Heart left ventricle (tissue), 16 donors: ENCODE data around the gene SPI1. TPM values are rescaled to one million over a fixed set of nuclear protein-coding genes. Genes with fewer than 3 reads are reported as not detected.

Source experiments
- ATAC-seq, 4 donors: fragments of 200-7000 bp; cut with Tn5 transposase; one replicate each; pipeline ENCODE4 v1.9.1; 2020 to 2022; ENCODE audit warnings: moderate library complexity in 4 of 4, mild to moderate bottlenecking in 3 of 4, moderate number of reproducible peaks in 1 of 4
- DNase-seq, 5 donors: peaks; one replicate each; pipeline ENCODE4 v3.0.0-alpha.2; 2020
- H3K27ac ChIP-seq, 12 donors: fragments of 200-600 bp; sonication (generic) in 4 of 12; one replicate each; pipeline versions ENCODE4 v1.5.0 to v1.8.0; 2016 to 2022; ENCODE audit warnings: mild to moderate bottlenecking in 2 of 12
- H3K27me3 ChIP-seq, 9 donors: fragments of 200-600 bp; sonication (generic) in 2 of 9; one replicate each; pipeline versions ENCODE4 v1.5.1 to v1.8.0; 2016 to 2022; ENCODE audit warnings: mild to moderate bottlenecking in 3 of 9
- H3K36me3 ChIP-seq, 9 donors: fragments of 200-600 bp; sonication (generic) in 2 of 9; one replicate each; pipeline versions ENCODE4 v1.5.0 to v1.8.0; 2018 to 2022; ENCODE audit warnings: mild to moderate bottlenecking in 2 of 9
- H3K4me1 ChIP-seq, 12 donors: fragments of 200-600 bp; sonication (generic) in 4 of 12; one replicate each; pipeline versions ENCODE4 v1.5.0 to v1.8.0; 2016 to 2022; ENCODE audit warnings: mild to moderate bottlenecking in 3 of 12
- H3K4me3 ChIP-seq, 12 donors: fragments of 200-600 bp; sonication (generic) in 4 of 12; one replicate each; pipeline versions ENCODE4 v1.5.0 to v1.8.0; 2017 to 2022; ENCODE audit warnings: mild to moderate bottlenecking in 9 of 12, moderate library complexity in 4 of 12
- H3K9me3 ChIP-seq, 12 donors: fragments of 200-600 bp; sonication (generic) in 4 of 12; one replicate each; pipeline versions ENCODE4 v1.5.0 to v1.8.0; 2016 to 2022; ENCODE audit warnings: mild to moderate bottlenecking in 1 of 12
- CTCF ChIP-seq, 12 donors: fragments of 200-600 bp; sonication (generic) in 4 of 12; IDR thresholded peaks; one replicate each; pipeline versions ENCODE4 v1.5.0 to v1.8.0; 2018 to 2022; ENCODE audit warnings: antibody characterized with exemption in 12 of 12, mild to moderate bottlenecking in 5 of 12
- POLR2A ChIP-seq, 2 donors: fragments of 450-650 bp; IDR thresholded peaks; one replicate each; pipeline ENCODE4 v1.6.1; 2017; ENCODE audit warnings: antibody characterized with exemption in 2 of 2, mild to moderate bottlenecking in 2 of 2, moderate library complexity in 2 of 2
- WGBS, 4 donors: extraction: QIAGEN DNeasy Blood & Tissue Kit in 2 of 4; methylation state at CpG; one replicate each; pipeline versions ENCODE4 v1.1.5 to v1.1.7; 2013 to 2018; 5-methylcytosine and 5-hydroxymethylcytosine counted together
- intact Hi-C, 10 donors: fragments of 100-400 bp; cut with DNase I; formaldehyde crosslinking; loops; one replicate each; pipeline versions ENCODE4 v1.11.1 to v1.14.2; 2022
- polyA plus RNA-seq, 2 donors: library from polyadenylated mRNA; stranded (reverse); fragments of 200-250 nt; gene quantifications; one replicate each; pipeline ENCODE4 v1.2.3, GENCODE V29; 2013
- total RNA-seq, 9 donors: library from RNA; depleted of rRNA in 2 of 9; stranded (reverse); fragments of >200 nt in 2 of 9; fragmentation: NEBNext Ultra II Directional in 3 of 9; extraction: Animal tissue kit (Norgen Biotek cat#: 25700) in 3 of 9; gene quantifications; one replicate each; pipeline versions ENCODE4 v1.1.0 to v1.2.4, GENCODE V29; 2016 to 2023
- donor health status: ischemic (EF 13 %, LVEDD 7.1; RV severe dilation, severe dysfunction).
- donor health status: healthy with polysubstance abuse.
- donor health status: DM: no; HTN: yes; CAD: no.
- donor health status: DM: no; HTN: no; CAD: no.
- donor health status: ischemic (EF 25% LVEDD 6.9; RV normal size, moderate dysfunction).
- donor health status: ischemic (EF 25% LVEDD 5.7; RV mildly dilated, moderate dysfunction).
- donor health status: healthy.
- donor health status: DM: yes; HTN: yes; CAD: no.
- donor health status: ischemic (EF 35%, LVEDD 5.7; RV mildly dilated, moderate dysfunction).
- donor health status: nonischemic (EF 11% LVEDD 7.7; RV severe dilation, severe dysfunction).
- donor health status: DM: yes; HTN: yes; CAD: no.
- donor health status: PGD.
- donor health status: ischemic (EF 29% LVEDD 5.4; RV normal size, mild dysfunction).
- donor health status: nonischemic (EF 23%, LVEDD 6.1; RV moderate dilation, normal function).

Gene SPI1
- total and polyA plus RNA-seq, 11 donors: 2.8 to 78.9 (median 8.1) TPM

DNA sequence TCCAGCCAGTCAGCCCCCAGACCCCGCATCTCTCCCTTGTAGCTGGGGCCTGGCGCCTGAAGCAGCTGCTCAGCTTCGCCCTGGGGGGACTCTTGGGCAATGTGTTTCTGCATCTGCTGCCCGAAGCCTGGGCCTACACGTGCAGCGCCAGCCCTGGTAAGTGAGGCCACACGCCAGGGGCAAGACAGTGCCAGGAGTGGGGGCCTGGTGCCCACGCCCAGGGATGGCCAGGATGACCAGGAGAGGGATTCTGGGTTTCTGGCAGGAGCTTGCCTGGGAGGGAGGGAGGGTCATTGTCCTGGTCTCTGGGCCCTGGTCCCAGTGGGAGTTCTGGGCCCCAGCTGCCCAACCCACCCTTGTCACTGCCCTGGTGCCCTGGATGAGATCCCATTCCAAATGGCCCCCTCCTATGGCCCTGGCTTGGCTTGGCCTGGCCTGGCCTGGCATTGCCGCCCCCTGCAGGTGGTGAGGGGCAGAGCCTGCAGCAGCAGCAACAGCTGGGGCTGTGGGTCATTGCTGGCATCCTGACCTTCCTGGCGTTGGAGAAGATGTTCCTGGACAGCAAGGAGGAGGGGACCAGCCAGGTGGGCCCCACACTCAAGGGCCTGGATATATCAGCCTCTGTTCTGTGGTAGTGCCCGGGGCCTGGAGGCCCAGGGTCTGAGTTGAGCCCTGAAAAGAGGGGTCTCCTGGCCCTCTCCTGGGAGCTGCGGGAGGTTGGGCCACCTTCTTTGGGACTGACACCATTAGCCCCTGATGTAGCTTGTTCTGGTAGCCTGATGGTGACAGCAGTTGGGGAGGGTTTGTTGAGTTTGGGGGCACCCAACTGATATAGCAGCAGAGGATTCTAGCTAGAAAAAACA lies 33.8 kb upstream of the SPI1 start:
- WGBS, 4 donors: 76 to 88% (median 78%) methylated on average over 6 to 12 of the region's 12 CpGs
- peaks cover 7 to 76% (median 44%) of the 10 kb centered on the region in 12 donors for H3K4me1 ChIP-seq
- peak overlapping the region in 1 of 12 donors; percentile 15 for H3K27ac ChIP-seq
- H3K27me3 ChIP-seq: no peaks in the 10 kb centered on the region
- no peak for TF ChIP-seq POLR2A (IDR thresholded peaks at IDR 0.05)
- TF ChIP-seq CTCF (IDR thresholded peaks at IDR 0.05): peak; percentile 37 to 91 (median 60)
- DNase-seq (peak in 3 of 5 donors; percentile 58 to 86 (median 59)), ATAC-seq (no peak)
- H3K9me3 ChIP-seq: no peaks in the 10 kb centered on the region
- intact Hi-C loops: no loop called here
- peaks cover 0 to 57% (median 49%) of the 10 kb centered on the region in 9 donors for H3K36me3 ChIP-seq
- H3K4me3 ChIP-seq: no peak overlapping the region

GRCh38 chr11:47410370-47411264 lies 32.3 kb upstream of the SPI1 start:
- Histone ChIP-seq H3K27ac (peak overlapping the region in 7 of 12 donors; percentile 10 to 98 (median 92)), H3K4me3 (peak overlapping the region in 6 of 12 donors; percentile 60 to 88 (median 80)), H3K4me1 (peaks cover 2 to 66% (median 35%) of the 10 kb centered on the region in 12 donors), H3K36me3 (peaks cover 0 to 53% (median 44%) of the 10 kb centered on the region in 9 donors), H3K9me3 (no peaks in the 10 kb centered on the region), H3K27me3 (no peaks in the 10 kb centered on the region)
- DNase-seq (no peak), ATAC-seq (no peak)
- WGBS, 4 donors: 78 to 91% (median 81%) methylated on average over 6 to 12 of the region's 12 CpGs
- intact Hi-C loops: no loop called here
- TF ChIP-seq POLR2A (IDR thresholded peaks at IDR 0.05) (no peak), CTCF (IDR thresholded peaks at IDR 0.05) (no peak)

- 55 to 75% (median 71%) methylated on average over 21 to 31 of the region's 31 CpGs for WGBS, 4 donors
- H3K9me3 ChIP-seq: no peaks in the 10 kb centered on the region
- H3K4me1 ChIP-seq: peaks cover 0 to 57% (median 29%) of the 10 kb centered on the region in 12 donors
- H3K27me3 ChIP-seq: no peaks in the 10 kb centered on the region
- intact Hi-C loops: loop anchor here in 9 of 10 donors (2.0 to 5.0 kb wide), 3 partner anchors 17 to 37 kb away; partner anchors contain the start of gene PSMC3 (in 1 of the 9)
- no peak for TF ChIP-seq POLR2A (IDR thresholded peaks at IDR 0.05)
- TF ChIP-seq CTCF (IDR thresholded peaks at IDR 0.05): no peak
- peak overlapping the region; percentile 69 to 98 (median 92) for H3K27ac ChIP-seq
- ATAC-seq (no peak), DNase-seq (peak in 3 of 5 donors; percentile 27 to 51 (median 29))
- peaks cover 0 to 44% (median 37%) of the 10 kb centered on the region in 9 donors for H3K36me3 ChIP-seq
- peak overlapping the region; percentile 42 to 91 (median 80) for H3K4me3 ChIP-seq
Observed at GRCh38 chr11:47409440-47410369, 31.4 kb upstream of the SPI1 start.
